ENCODE results near the gene GNAL. TPM values are rescaled to one million over a fixed set of nuclear protein-coding genes. Genes with fewer than 3 reads are reported as not detected.

The GNAL gene
- total RNA-seq, 1 experiment from 2014 or later = 0.44 TPM

DNA sequence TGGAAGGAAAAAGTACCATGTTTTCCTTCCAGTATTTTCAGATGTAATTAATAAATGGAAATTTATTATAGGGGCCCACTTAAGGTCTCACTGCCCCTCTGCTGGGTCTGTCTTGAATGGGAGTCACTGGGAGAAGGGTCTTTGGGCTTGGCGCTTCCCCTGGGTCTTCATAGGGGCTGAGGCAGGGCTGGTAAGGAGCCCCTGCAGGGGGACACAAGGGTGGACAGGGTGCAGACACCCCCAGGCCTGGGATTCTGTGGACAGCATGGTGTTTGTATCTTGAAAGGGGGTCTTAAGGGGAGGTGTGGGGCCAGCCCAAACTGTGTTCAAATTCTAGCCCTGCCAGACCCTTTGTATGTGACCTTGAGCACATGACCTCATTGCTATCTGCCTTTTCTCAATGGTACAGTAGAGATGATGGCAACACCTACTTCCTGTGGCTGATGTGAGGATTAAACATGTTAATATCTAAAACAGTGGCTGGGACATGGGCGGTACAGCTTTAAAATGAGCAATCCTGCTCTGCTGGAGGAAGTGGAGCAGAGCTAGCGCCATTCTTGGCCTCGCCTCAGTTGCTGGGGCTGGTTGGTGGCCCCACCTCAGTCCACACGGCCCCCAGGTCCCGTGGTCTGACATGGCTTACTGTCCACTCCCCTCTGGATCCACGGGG is 71.6 kb downstream of the GNAL start:
- CTCF ChIA-PET = no interaction called here

DNA sequence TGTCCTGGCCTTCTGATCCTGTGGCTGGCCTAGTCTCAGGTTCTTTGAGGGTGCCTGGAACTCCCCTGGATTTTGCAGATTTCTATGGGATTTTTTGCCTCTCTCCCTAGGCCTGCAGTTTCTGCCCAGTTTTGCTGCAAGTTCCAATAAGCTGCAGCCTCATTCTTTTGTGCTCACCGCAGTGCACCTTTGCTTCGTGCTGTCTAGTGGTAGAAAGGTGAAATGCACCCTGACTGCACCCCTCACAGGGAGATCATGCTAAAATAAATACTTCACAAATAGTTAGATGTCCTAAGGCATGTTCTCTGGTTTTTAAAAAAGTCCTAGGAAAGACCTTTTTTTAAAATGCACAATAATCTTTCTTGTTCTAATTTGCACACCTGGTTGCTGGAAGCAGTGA is 72.5 kb downstream of the GNAL start:
- ATAC-seq (0 out of 2 replicates have a peak, but pooled peaks have one; percentile 45), DNase-seq (ENCODE audit: low read depth, low spot score) (no peak)
- intact Hi-C loops (cut with micrococcal nuclease; ENCODE audit: unreplicated experiment) = no loop called here
- POLR2A ChIA-PET = no interaction called here
- Histone ChIP-seq H3K4me1 (ENCODE audit: control insufficient read depth, insufficient read depth, low read length) (no peaks in the 10 kb centered on the region), H3K9me3 (ENCODE audit: control insufficient read depth, insufficient read depth, low read depth, low read length) (no peaks in the 10 kb centered on the region), H3K27ac (ENCODE audit: low read length) (no peak overlapping the region), H3K36me3 (ENCODE audit: control insufficient read depth, insufficient read depth, low read length) (no peaks in the 10 kb centered on the region), H3K4me3 (ENCODE audit: low read depth in 2 of 2, low read length in 2 of 2) (no peak overlapping the region), H3K27me3 (ENCODE audit: control insufficient read depth, insufficient read depth, low read length) (no peaks in the 10 kb centered on the region)
- in situ Hi-C loops (cut with HindIII; ENCODE audit: low pct_unique_long_range_greater_than_20kb, low sequenced_read_pairs) = no loop called here
- no TSS peak for BruUV-seq (replicated peaks)
- CTCF ChIA-PET = no interaction called here
- TF ChIP-seq, protein P1, sequence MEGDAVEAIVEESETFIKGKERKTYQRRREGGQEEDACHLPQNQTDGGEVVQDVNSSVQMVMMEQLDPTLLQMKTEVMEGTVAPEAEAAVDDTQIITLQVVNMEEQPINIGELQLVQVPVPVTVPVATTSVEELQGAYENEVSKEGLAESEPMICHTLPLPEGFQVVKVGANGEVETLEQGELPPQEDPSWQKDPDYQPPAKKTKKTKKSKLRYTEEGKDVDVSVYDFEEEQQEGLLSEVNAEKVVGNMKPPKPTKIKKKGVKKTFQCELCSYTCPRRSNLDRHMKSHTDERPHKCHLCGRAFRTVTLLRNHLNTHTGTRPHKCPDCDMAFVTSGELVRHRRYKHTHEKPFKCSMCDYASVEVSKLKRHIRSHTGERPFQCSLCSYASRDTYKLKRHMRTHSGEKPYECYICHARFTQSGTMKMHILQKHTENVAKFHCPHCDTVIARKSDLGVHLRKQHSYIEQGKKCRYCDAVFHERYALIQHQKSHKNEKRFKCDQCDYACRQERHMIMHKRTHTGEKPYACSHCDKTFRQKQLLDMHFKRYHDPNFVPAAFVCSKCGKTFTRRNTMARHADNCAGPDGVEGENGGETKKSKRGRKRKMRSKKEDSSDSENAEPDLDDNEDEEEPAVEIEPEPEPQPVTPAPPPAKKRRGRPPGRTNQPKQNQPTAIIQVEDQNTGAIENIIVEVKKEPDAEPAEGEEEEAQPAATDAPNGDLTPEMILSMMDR (IDR thresholded peaks at IDR 0.05) = peak; percentile 53
- TF ChIP-seq, protein P2, sequence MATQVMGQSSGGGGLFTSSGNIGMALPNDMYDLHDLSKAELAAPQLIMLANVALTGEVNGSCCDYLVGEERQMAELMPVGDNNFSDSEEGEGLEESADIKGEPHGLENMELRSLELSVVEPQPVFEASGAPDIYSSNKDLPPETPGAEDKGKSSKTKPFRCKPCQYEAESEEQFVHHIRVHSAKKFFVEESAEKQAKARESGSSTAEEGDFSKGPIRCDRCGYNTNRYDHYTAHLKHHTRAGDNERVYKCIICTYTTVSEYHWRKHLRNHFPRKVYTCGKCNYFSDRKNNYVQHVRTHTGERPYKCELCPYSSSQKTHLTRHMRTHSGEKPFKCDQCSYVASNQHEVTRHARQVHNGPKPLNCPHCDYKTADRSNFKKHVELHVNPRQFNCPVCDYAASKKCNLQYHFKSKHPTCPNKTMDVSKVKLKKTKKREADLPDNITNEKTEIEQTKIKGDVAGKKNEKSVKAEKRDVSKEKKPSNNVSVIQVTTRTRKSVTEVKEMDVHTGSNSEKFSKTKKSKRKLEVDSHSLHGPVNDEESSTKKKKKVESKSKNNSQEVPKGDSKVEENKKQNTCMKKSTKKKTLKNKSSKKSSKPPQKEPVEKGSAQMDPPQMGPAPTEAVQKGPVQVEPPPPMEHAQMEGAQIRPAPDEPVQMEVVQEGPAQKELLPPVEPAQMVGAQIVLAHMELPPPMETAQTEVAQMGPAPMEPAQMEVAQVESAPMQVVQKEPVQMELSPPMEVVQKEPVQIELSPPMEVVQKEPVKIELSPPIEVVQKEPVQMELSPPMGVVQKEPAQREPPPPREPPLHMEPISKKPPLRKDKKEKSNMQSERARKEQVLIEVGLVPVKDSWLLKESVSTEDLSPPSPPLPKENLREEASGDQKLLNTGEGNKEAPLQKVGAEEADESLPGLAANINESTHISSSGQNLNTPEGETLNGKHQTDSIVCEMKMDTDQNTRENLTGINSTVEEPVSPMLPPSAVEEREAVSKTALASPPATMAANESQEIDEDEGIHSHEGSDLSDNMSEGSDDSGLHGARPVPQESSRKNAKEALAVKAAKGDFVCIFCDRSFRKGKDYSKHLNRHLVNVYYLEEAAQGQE (IDR thresholded peaks at IDR 0.05; ENCODE audit: insufficient read depth in 1 of 2, low read depth in 2 of 2, low read length in 1 of 2) = no peak

More for the DNA sequence above, 71.6 kb downstream of the GNAL start:
- no TSS peak for BruUV-seq (replicated peaks)
- intact Hi-C loops (cut with micrococcal nuclease; ENCODE audit: unreplicated experiment) (no loop called here), in situ Hi-C loops (cut with HindIII; ENCODE audit: low pct_unique_long_range_greater_than_20kb, low sequenced_read_pairs) (no loop called here)
- POLR2A ChIA-PET = no interaction called here
- H3K9me3 ChIP-seq (ENCODE audit: control insufficient read depth, insufficient read depth, low read depth, low read length) = no peaks in the 10 kb centered on the region
- no peak overlapping the region for H3K4me3 ChIP-seq (ENCODE audit: low read depth in 2 of 2, low read length in 2 of 2)
- H3K36me3 ChIP-seq (ENCODE audit: control insufficient read depth, insufficient read depth, low read length) = no peaks in the 10 kb centered on the region
- TF ChIP-seq, protein P2 (IDR thresholded peaks at IDR 0.05; ENCODE audit: insufficient read depth in 1 of 2, low read depth in 2 of 2, low read length in 1 of 2) = no peak
- no peak for TF ChIP-seq SIN3A (IDR thresholded peaks at IDR 0.05; ENCODE audit: borderline replicate concordance, insufficient read depth, low read depth, low read length)
- TF ChIP-seq, protein P1 (IDR thresholded peaks at IDR 0.05) = no peak
- no peak for TF ChIP-seq POLR2AphosphoS5 (IDR thresholded peaks at IDR 0.05; ENCODE audit: low read depth, low read length)
- TF ChIP-seq TCF7L2 (IDR thresholded peaks at IDR 0.05; ENCODE audit: low read depth, low read length) = no peak
- DNase-seq (ENCODE audit: low read depth, low spot score) (no peak), ATAC-seq (no peak)
- no peak overlapping the region for H3K27ac ChIP-seq (ENCODE audit: low read length)
- 0 out of 2 replicates have a peak, but pooled peaks cover 2% of the 10 kb centered on the region for H3K27me3 ChIP-seq (ENCODE audit: control insufficient read depth, insufficient read depth, low read length)
- no peaks in the 10 kb centered on the region for H3K4me1 ChIP-seq (ENCODE audit: control insufficient read depth, insufficient read depth, low read length)

Data from Panc1 (cell line).